Endodermal cell (in vitro differentiated cells): Measurements from ENCODE around the gene MUC2. TPM values are rescaled to one million over a fixed set of nuclear protein-coding genes. Genes with fewer than 3 reads are reported as not detected.

Experiments used
- DNase-seq: peaks from one replicate; pipeline ENCODE4 v3.0.0-alpha.2; 2017
- H3K27ac ChIP-seq: 2 replicates; pipeline ENCODE4 v1.5.1; 2013; ENCODE audit warnings: mild to moderate bottlenecking, low read depth, low read length, moderate library complexity
- H3K27me3 ChIP-seq: 2 replicates; pipeline ENCODE4 v1.6.1; 2013; ENCODE audit warnings: mild to moderate bottlenecking, low read length, moderate library complexity; ENCODE audit not compliant: insufficient read depth, control insufficient read depth, poor library complexity, severe bottlenecking
- H3K36me3 ChIP-seq: 2 replicates; pipeline ENCODE4 v1.7.0; 2013; ENCODE audit warnings: mild to moderate bottlenecking, low read length, moderate library complexity; ENCODE audit not compliant: control insufficient read depth, insufficient read depth
- H3K4me1 ChIP-seq: one replicate; pipeline ENCODE4 v1.7.0; 2013; ENCODE audit warnings: low read length; ENCODE audit not compliant: control insufficient read depth, insufficient read depth
- H3K4me3 ChIP-seq: 2 replicates; pipeline ENCODE4 v1.5.1; 2013; ENCODE audit warnings: mild to moderate bottlenecking, low read length, moderate library complexity
- H3K9ac ChIP-seq: 2 replicates; pipeline ENCODE4 v1.6.1; 2013; ENCODE audit warnings: mild to moderate bottlenecking, low read length, moderate library complexity; ENCODE audit not compliant: poor library complexity, severe bottlenecking; ENCODE audit errors: extremely low read depth
- H3K9me3 ChIP-seq: 2 replicates; pipeline ENCODE4 v1.6.1; 2013; ENCODE audit warnings: mild to moderate bottlenecking, low read length, moderate library complexity; ENCODE audit not compliant: control insufficient read depth
- H3K27ac Mint-ChIP-seq: 2 replicates; pipeline ENCODE4 v1.8.0; 2020; ENCODE audit warnings: mixed read lengths
- H3K27me3 Mint-ChIP-seq: 2 replicates; pipeline ENCODE4 v1.8.0; 2021; ENCODE audit warnings: mild to moderate bottlenecking, mixed read lengths; ENCODE audit not compliant: insufficient read depth
- H3K36me3 Mint-ChIP-seq: 2 replicates; pipeline ENCODE4 v1.8.0; 2020; ENCODE audit warnings: low read depth, mixed read lengths
- H3K4me1 Mint-ChIP-seq: 2 replicates; pipeline ENCODE4 v1.8.0; 2020; ENCODE audit warnings: mixed read lengths
- H3K4me3 Mint-ChIP-seq: 2 replicates; pipeline ENCODE4 v1.8.0; 2020; ENCODE audit warnings: mild to moderate bottlenecking, moderate library complexity, mixed read lengths
- H3K9me3 Mint-ChIP-seq: 2 replicates; pipeline ENCODE4 v1.8.0; 2020; ENCODE audit warnings: mild to moderate bottlenecking, mixed read lengths
- WGBS, 2 experiments: methylation state at CpG; one replicate each; pipeline versions ENCODE4 v1.1.5 to v1.1.7; 2013; ENCODE audit warnings: missing lambda C conversion rate in 2 of 2, mixed read lengths in 1 of 2; ENCODE audit not compliant: insufficient coverage in 1 of 2, insufficient read length in 1 of 2; 5-methylcytosine and 5-hydroxymethylcytosine counted together
- total RNA-seq, 2 donors: library from RNA; stranded (reverse); fragmentation: NEBNext Ultra II Directional in 1 of 2; extraction: Animal tissue kit (Norgen Biotek cat#: 25700) in 1 of 2; gene quantifications; 2 replicates in 1 of 2; 3 replicates in 1 of 2; pipeline ENCODE4 v1.2.1, GENCODE V29; 2021
- TF ChIP-seq, protein P1 (sequence below): fragments of 200-600 bp; sonication (generic); conservative IDR thresholded peaks from 2 replicates; pipeline ENCODE4 v1.5.0; 2021; ENCODE audit warnings: antibody characterized with exemption, mild to moderate bottlenecking

MUC2 gene
- total RNA-seq, 2 donors from 2014 or later: not detected

DNA sequence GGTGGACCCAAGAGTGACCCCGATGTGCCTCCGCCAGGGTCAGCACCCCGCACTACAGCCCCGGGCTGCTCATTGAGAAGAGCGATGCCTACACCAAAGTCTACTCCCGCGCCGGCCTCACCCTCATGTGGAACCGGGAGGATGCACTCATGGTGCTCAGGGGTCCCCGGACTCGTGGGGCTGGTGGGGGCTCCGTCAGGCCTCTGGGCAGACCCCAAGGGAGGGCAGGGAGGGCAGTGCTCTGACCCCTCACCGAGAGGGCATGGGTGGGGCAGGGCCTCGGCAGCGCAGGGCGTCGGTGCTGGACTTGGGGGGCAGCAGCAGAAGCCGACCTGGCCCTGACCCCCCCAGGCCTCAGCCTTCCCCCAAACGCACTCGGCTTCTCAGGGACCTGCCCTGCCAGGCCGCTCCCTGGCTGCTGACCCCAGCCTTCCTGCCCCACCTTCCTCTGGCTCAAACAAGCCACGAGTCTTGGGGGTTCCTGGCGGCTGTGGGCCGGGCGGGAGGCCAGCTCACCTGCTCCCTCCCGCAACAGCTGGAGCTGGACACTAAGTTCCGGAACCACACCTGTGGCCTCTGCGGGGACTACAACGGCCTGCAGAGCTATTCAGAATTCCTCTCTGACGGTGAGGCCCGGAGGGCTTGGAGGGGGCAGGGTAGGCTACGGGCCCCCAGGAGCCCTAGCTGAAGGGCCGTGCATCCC, 2.9 kb downstream of the MUC2 start:
- Mint-ChIP-seq H3K4me3 (no peak overlapping the region), H3K36me3 (no peaks in the 10 kb centered on the region), H3K27me3 (no peaks in the 10 kb centered on the region), H3K9me3 (no peaks in the 10 kb centered on the region), H3K4me1 (no peaks in the 10 kb centered on the region), H3K27ac (no peak overlapping the region)
- TF ChIP-seq, protein P1, sequence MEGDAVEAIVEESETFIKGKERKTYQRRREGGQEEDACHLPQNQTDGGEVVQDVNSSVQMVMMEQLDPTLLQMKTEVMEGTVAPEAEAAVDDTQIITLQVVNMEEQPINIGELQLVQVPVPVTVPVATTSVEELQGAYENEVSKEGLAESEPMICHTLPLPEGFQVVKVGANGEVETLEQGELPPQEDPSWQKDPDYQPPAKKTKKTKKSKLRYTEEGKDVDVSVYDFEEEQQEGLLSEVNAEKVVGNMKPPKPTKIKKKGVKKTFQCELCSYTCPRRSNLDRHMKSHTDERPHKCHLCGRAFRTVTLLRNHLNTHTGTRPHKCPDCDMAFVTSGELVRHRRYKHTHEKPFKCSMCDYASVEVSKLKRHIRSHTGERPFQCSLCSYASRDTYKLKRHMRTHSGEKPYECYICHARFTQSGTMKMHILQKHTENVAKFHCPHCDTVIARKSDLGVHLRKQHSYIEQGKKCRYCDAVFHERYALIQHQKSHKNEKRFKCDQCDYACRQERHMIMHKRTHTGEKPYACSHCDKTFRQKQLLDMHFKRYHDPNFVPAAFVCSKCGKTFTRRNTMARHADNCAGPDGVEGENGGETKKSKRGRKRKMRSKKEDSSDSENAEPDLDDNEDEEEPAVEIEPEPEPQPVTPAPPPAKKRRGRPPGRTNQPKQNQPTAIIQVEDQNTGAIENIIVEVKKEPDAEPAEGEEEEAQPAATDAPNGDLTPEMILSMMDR: no peak
- Histone ChIP-seq H3K9ac (no peak overlapping the region), H3K36me3 (no peaks in the 10 kb centered on the region), H3K9me3 (no peaks in the 10 kb centered on the region), H3K4me1 (no peaks in the 10 kb centered on the region), H3K27me3 (no peaks in the 10 kb centered on the region), H3K27ac (no peak overlapping the region), H3K4me3 (no peak overlapping the region)
- DNase-seq: no peak
- 88 to 91% methylated on average over 28 to 33 of the region's 33 CpGs for WGBS, 2 experiments

DNA sequence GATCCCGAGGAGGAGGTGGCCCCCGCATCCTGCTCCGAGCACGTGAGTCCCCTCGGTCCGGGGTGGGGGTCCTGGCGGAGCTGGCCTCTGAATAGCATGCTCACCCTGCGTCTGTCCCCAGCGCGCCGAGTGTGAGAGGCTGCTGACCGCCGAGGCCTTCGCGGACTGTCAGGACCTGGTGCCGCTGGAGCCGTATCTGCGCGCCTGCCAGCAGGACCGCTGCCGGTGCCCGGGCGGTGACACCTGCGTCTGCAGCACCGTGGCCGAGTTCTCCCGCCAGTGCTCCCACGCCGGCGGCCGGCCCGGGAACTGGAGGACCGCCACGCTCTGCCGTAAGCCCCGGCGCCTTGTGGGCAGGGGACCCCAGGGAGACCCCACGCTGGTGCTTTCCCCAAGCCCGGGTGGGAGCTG, 3.5 kb downstream of the MUC2 start:
- Histone ChIP-seq H3K9ac (no peak overlapping the region), H3K4me1 (no peaks in the 10 kb centered on the region), H3K9me3 (no peaks in the 10 kb centered on the region), H3K27ac (no peak overlapping the region), H3K27me3 (no peaks in the 10 kb centered on the region), H3K4me3 (no peak overlapping the region), H3K36me3 (no peaks in the 10 kb centered on the region)
- TF ChIP-seq, protein P1: no peak
- Mint-ChIP-seq H3K4me1 (no peaks in the 10 kb centered on the region), H3K27ac (no peak overlapping the region), H3K27me3 (no peaks in the 10 kb centered on the region), H3K9me3 (no peaks in the 10 kb centered on the region), H3K36me3 (no peaks in the 10 kb centered on the region), H3K4me3 (no peak overlapping the region)
- WGBS, 2 experiments: 93 to 96% methylated on average over 35 to 39 of the region's 39 CpGs
- DNase-seq: no peak

DNA sequence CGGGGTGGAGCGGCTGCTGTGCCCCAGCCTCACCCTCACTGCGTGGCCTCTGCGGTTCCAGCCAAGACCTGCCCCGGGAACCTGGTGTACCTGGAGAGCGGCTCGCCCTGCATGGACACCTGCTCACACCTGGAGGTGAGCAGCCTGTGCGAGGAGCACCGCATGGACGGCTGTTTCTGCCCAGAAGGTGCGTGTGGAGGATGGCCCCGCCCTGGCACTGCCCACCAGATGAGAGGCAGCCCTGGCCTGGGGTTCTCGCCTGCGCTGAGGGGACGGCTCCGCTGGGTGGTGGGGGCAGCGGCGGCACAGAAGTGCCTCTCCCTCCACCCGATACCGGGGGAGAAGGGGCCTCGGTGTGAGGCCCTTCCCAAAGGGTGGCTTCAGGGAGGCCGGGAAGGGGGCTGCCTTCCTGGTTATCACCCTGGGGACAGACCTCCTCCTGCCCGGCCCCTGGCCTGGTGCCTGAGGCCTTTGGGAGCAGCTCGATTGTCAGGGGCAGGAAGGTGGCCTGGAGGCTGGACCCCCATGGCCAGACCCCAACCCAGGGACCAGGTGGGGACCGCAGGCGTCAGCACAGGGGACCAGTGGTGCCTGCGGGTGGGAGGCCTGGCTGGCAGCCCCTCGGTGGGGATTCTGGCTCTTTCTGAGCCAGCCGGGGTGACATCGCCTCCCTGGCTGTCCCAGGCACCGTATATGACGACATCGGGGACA, 7.1 kb downstream of the MUC2 start:
- TF ChIP-seq, protein P1: no peak
- no peaks in the 10 kb centered on the region for H3K9me3 ChIP-seq
- WGBS, 2 experiments: 87 to 88% methylated on average over 18 to 33 of the region's 33 CpGs
- no peak overlapping the region for H3K4me3 ChIP-seq
- no peaks in the 10 kb centered on the region for H3K36me3 ChIP-seq
- Mint-ChIP-seq H3K36me3 (no peaks in the 10 kb centered on the region), H3K27ac (no peak overlapping the region), H3K4me1 (no peaks in the 10 kb centered on the region), H3K9me3 (no peaks in the 10 kb centered on the region), H3K27me3 (no peaks in the 10 kb centered on the region), H3K4me3 (no peak overlapping the region)
- peak; percentile 38 for DNase-seq
- H3K4me1 ChIP-seq: no peaks in the 10 kb centered on the region
- no peak overlapping the region for H3K9ac ChIP-seq
- H3K27ac ChIP-seq: no peak overlapping the region
- no peaks in the 10 kb centered on the region for H3K27me3 ChIP-seq
